Stimulated activated CD8-positive, alpha-beta memory T cell treated with anti-CD3 and anti-CD28 coated beads, Interleukin-2, amount 100 ng/mL, for 1 hour (primary cell): ENCODE data around the gene XPO5.
A peak's percentile ranks its signal among the peaks of the same experiment; 100 is the strongest.

Experiments used
- DNase-seq, 2 donors: peaks; one replicate each; pipeline ENCODE4 v3.0.0-alpha.2; 2020; ENCODE audit warnings: low read depth in 2 of 2

XPO5 gene

DNA sequence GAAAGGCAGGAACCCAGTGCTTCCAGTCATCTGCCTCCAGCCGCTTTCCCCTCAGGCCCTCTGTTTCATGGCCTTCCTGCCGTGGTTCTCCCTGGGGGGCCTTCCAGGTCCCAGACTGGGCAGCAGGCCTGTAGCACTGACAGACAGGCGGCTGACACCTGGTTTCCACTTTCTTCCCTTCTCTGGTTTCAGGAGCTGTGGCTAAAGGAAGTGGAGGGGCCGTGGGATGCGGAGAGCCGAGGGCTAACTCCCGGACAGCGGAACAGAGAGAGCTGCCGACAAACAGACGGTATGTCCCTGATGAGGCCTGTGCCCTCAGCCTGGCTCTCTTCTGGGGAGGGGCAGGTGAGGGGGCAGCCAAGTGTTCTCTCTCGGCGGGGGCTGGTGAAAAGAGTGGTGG is 78.1 kb downstream of the XPO5 start:
- no peak for DNase-seq

- DNase-seq = no peak
Observed at GRCh38 chr6:43497129-43497396, 78.8 kb downstream of the XPO5 start.

- DNase-seq = no peak
Observed at GRCh38 chr6:43496370-43497128, 79.3 kb downstream of the XPO5 start.

GRCh38 chr6:43495409-43495941 is 80.4 kb downstream of the XPO5 start:
- no peak for DNase-seq

DNA sequence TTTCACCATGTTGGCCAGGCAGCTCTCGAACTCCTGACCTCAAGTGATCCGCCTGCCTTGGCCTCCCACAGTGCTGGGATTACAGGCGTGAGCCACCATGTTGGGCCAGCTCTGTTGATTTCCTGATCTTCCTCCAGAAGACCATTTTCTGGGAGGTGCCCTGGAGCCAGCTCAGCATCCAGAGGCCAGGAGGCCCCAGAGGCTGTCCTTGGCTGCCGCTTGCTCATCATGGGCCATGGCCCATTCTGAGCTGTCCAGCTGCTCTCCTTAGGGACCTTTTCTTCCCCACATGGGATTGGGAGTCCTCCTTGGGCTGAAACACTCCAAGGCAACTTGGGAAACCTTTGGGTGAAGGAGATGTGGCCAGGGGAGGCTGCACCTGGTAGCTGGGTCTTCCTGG is 81.1 kb downstream of the XPO5 start:
- no peak for DNase-seq

- DNase-seq = no peak
Observed at GRCh38 chr6:43494321-43494720, 81.5 kb downstream of the XPO5 start.

GRCh38 chr6:43493833-43494232 is 82.0 kb downstream of the XPO5 start:
- DNase-seq = no peak

DNA sequence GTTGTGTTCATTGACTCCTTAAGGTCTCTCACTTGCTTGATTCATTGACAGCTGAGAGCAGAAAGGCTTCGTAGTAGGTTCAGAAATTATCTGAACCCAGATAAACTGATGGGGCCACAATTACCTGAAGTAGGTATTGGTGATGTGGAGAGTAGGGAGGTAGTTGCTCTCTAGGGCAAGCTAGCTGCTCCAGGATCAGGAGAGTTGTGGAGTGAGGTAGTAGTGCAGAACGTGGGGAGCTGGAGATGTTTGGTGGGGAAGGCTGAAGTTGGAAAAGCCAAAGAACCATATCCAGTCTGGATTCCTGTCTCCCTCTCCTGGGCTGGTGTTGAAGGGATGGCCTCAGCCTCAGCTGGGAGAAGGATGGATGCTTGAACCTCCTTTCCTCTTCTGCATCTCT is 82.6 kb downstream of the XPO5 start:
- DNase-seq = no peak

- no peak for DNase-seq
Observed at GRCh38 chr6:43492673-43493072, 83.2 kb downstream of the XPO5 start.

DNA sequence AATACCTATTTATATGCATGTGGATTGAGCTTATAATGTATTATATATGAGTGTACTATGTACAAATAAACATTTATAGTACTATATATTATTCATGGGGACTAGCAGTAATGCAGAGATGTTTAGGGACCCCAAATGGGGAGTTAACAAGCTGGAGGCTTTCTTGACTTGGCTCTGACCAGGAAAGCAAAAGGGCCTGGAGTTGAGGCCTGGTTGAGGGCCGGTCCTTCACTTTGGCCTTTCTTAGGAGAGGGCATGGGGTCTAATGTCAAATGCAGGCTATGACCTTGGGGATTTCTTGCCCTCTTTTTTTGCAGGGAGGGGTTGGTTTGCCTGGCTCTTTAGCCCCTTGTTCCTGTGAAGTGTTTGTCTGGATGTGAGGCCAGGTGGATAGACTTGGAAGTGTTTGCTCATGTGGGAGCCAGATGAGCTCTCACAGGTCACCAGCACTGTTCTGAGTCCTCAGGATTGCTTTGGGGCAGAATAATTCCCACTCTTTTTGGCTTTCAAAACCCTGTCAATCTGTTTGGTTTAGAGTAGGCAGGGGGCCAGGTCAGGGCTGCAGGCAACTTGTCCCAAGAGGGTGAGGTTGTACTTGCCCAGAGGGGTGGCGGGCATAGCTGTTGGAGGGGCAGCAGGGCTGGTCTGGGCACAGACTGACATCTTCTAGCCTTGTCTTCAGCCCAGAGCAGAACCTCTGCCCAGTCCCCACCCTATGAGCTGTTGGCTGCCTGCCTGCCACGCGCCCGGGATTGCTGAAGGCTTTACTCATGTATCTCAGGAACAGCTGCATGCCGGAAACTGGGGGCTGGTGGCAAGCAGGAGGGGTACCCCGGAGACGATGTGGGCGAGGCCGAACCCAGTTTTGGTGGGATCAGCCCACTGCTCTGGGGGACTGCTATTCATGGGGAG is 83.8 kb downstream of the XPO5 start:
- no peak for DNase-seq

DNA sequence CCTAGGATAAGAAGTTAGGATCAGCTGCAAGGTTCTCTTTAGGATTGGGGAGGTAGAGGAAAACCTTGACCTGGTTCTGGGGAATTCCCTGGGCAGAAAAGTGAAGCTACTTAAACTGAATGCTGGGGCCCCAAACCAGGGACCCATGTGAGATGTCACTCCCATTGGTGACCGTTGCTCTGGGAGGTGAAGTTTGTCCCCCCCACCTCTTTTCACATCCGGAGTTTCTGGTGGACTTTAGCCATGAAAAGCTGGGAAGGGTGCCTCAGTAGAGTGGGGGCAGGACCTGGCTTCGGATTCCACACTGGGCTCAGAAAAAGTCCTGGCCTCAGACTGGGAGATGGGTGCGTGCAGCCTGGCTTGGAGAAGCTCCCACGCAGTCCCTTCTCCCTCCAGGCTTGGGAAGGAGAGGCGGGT is 85.3 kb downstream of the XPO5 start:
- DNase-seq = no peak

- no peak for DNase-seq
Observed at GRCh38 chr6:43489277-43490072, 86.4 kb downstream of the XPO5 start.

- no peak for DNase-seq
Observed at GRCh38 chr6:43488667-43489276, 87.1 kb downstream of the XPO5 start.

DNA sequence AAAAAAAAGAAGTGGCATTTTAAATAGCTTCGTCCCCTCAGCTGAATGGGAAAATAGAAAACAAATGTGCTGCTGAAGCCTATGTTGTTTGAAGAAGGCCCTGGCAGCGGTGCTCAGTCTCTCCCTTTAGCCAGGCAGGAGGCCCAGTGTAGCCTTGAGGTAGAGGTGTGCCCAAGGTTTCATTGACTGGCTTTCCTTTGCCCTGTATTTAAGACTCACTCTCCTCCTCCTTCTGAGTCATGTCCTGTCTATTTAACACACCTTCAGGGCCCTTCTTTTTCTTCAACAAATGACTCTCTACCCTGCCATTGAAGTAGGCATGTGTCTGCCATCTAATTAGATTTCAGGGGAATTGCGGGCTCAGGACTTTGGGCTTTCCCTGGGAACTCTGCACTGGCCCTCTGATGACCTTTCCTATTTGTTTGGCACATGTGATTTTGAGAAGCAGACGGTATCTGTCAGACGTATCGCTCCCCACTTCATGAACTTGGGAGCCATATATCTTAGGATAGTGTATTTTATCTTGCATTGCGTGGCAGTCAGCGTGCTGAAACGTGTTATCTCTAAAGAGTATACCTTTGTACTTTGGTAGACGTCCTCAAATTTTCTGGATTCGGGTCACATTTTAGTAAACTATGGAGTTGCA is 94.1 kb downstream of the XPO5 start:
- no peak for DNase-seq

- no peak for DNase-seq
Observed at GRCh38 chr6:43481075-43481474, 94.8 kb downstream of the XPO5 start.

GRCh38 chr6:43478008-43478372 is 97.8 kb downstream of the XPO5 start:
- DNase-seq = no peak

- DNase-seq = peak; percentile 95 to 97
Observed at GRCh38 chr6:43477235-43478007, 98.4 kb downstream of the XPO5 start, which contains the start of gene TJAP1. TSS of gene TJAP1 (plus strand) at chr6:43477570. CDS start at chr6:43499002, 21,432 bp downstream.

- no peak for DNase-seq
Observed at GRCh38 chr6:43476746-43477145, 99.1 kb downstream of the XPO5 start.

- no peak for DNase-seq
Observed at GRCh38 chr6:43475516-43475915, 100.3 kb downstream of the XPO5 start.

DNA sequence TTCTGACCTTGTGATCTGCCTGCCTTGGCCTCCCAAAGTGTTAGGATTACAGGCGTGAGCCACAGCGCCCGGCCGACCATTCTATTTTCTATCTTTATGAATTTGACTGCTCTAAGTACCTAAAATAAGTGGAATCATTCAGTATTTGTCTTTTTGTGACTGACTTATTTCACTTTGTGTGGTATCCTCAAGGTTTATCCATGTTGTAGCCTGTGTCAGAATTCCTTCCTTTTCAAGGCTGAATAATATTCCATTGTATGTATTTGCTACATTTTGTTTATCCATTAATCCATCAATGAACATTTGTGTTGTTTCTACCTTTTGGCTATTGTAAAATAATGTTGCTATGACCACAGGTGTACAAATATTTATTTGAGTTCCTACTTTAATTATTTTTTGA is 103.3 kb downstream of the XPO5 start:
- DNase-seq = no peak
